Transverse colon (tissue), 4 donors: Measurements from ENCODE around the gene CHEK1. TPM values are rescaled to one million over a fixed set of nuclear protein-coding genes. Genes with fewer than 3 reads are reported as not detected.

Experiments
- DNase-seq: peaks from one replicate; pipeline ENCODE4 v3.0.0-alpha.2; 2019
- H3K27ac ChIP-seq, 4 donors: fragments of 200-600 bp; sonication (generic); 2 replicates each; pipeline ENCODE4 v1.5.1; 2016 to 2018; ENCODE audit warnings: inconsistent platforms in 4 of 4
- H3K27me3 ChIP-seq: fragments of 200-600 bp; sonication (generic); 2 replicates; pipeline ENCODE4 v1.5.1; 2017; ENCODE audit warnings: inconsistent platforms
- H3K36me3 ChIP-seq, 4 donors: fragments of 200-600 bp; sonication (generic); 2 replicates each; pipeline ENCODE4 v1.5.1; 2017 to 2019; ENCODE audit warnings: inconsistent platforms in 4 of 4
- H3K4me1 ChIP-seq, 4 donors: fragments of 200-600 bp; sonication (generic); 2 replicates each; pipeline ENCODE4 v1.5.1; 2017 to 2020; ENCODE audit warnings: inconsistent platforms in 4 of 4
- H3K4me3 ChIP-seq, 4 donors: fragments of 200-600 bp; sonication (generic); 1 replicate in 1 of 4; 2 replicates in 3 of 4; pipeline versions ENCODE4 v1.5.1 to v1.6.1; 2017 to 2019; ENCODE audit warnings: inconsistent platforms in 4 of 4
- H3K9me3 ChIP-seq, 2 donors: fragments of 200-600 bp; sonication (generic); 2 replicates each; pipeline ENCODE4 v1.5.1; 2017 to 2019; ENCODE audit warnings: inconsistent platforms in 2 of 2
- CTCF ChIP-seq, 5 experiments: fragments of 200-600 bp in 3 of 5; fragments of 450-650 bp in 2 of 5; sonication (generic) in 3 of 5; IDR thresholded peaks; 1 replicate in 2 of 5; 2 replicates in 3 of 5; pipeline ENCODE4 v1.5.1; 2016 to 2017; ENCODE audit warnings: antibody characterized with exemption in 5 of 5, inconsistent platforms in 3 of 5, mild to moderate bottlenecking in 2 of 5, moderate library complexity in 1 of 5
- EP300 ChIP-seq: sonication (generic); formaldehyde crosslinking; IDR thresholded peaks from one replicate; pipeline ENCODE4 v1.6.1; 2017; ENCODE audit warnings: antibody characterized with exemption, low read depth
- POLR2A ChIP-seq: fragments of 450-650 bp; IDR thresholded peaks from one replicate; pipeline ENCODE4 v1.6.1; 2016; ENCODE audit warnings: antibody characterized with exemption, mild to moderate bottlenecking, moderate library complexity
- POLR2AphosphoS5 ChIP-seq, 3 donors: sonication (generic); formaldehyde crosslinking; IDR thresholded peaks; one replicate each; pipeline ENCODE4 v1.6.1; 2016; ENCODE audit warnings: antibody characterized with exemption in 3 of 3
- WGBS, 2 donors: methylation state at CpG; one replicate each; pipeline ENCODE4 v1.1.5; 2018; ENCODE audit warnings: low coverage in 1 of 2; 5-methylcytosine and 5-hydroxymethylcytosine counted together
- in situ Hi-C, 4 donors: fragments of 200-750 bp; cut with MboI; loops; one replicate each; pipeline versions ENCODE4 v1.15.0 to v1.15.1; 2017; ENCODE audit warnings: low sequenced_read_pairs in 3 of 4, low pct_ligation_motif_present in 1 of 4, low pct_unique_long_range_greater_than_20kb in 1 of 4
- intact Hi-C: fragments of 100-400 bp; cut with DNase I; formaldehyde crosslinking; loops from one replicate; pipeline ENCODE4 v1.15.1; 2023; ENCODE audit warnings: low total_unique reads
- total RNA-seq, 4 donors: library from RNA; depleted of rRNA; stranded (reverse); fragments of >200 nt; gene quantifications; one replicate each; pipeline ENCODE4 v1.1.0, GENCODE V29; 2016

Gene CHEK1
- total RNA-seq, 4 donors from 2014 or later = 0.37 to 194 (median 4.3) TPM

- WGBS, 2 donors = 97 to 100% methylated on average over 1 to 4 of the region's 4 CpGs
- Histone ChIP-seq H3K27me3 (no peaks in the 10 kb centered on the region), H3K4me1 (no peaks in the 10 kb centered on the region), H3K27ac (no peak overlapping the region), H3K36me3 (no peaks in the 10 kb centered on the region), H3K9me3 (no peaks in the 10 kb centered on the region), H3K4me3 (no peak overlapping the region)
- TF ChIP-seq EP300 = no peak
- no peak for TF ChIP-seq CTCF (IDR thresholded peaks at IDR 0.05)
- TF ChIP-seq POLR2AphosphoS5 (IDR thresholded peaks at IDR 0.05) = no peak
- no peak for TF ChIP-seq POLR2A
- in situ Hi-C loops = no loop called here
- no peak for DNase-seq
- intact Hi-C loops = no loop called here
Observed at GRCh38 chr11:125679397-125679796, 54.4 kb downstream of the CHEK1 start.

- Histone ChIP-seq H3K27ac (no peak overlapping the region), H3K27me3 (no peaks in the 10 kb centered on the region), H3K9me3 (no peaks in the 10 kb centered on the region), H3K36me3 (no peaks in the 10 kb centered on the region), H3K4me1 (no peaks in the 10 kb centered on the region), H3K4me3 (no peak overlapping the region)
- intact Hi-C loops = no loop called here
- in situ Hi-C loops = no loop called here
- 90 to 91% methylated on average over 2 of the region's 2 CpGs for WGBS, 2 donors
- no peak for TF ChIP-seq CTCF (IDR thresholded peaks at IDR 0.05)
- TF ChIP-seq POLR2AphosphoS5 (IDR thresholded peaks at IDR 0.05) = no peak
- TF ChIP-seq POLR2A = no peak
- no peak for TF ChIP-seq EP300
- no peak for DNase-seq
Observed at GRCh38 chr11:125679837-125680236, 54.9 kb downstream of the CHEK1 start.

- intact Hi-C loops = no loop called here
- Histone ChIP-seq H3K4me1 (no peaks in the 10 kb centered on the region), H3K4me3 (no peak within 1 kb of the TSS), H3K27ac (no peak within 1 kb of the TSS), H3K9me3 (no peaks in the 10 kb centered on the region), H3K36me3 (no peaks in the 10 kb centered on the region), H3K27me3 (no peaks in the 10 kb centered on the region)
- in situ Hi-C loops = no loop called here
- WGBS, 2 donors = 100% methylated on average over 1 of the region's 1 CpG
- no peak for TF ChIP-seq POLR2A
- no peak for TF ChIP-seq POLR2AphosphoS5 (IDR thresholded peaks at IDR 0.05)
- TF ChIP-seq CTCF (IDR thresholded peaks at IDR 0.05) = no peak
- no peak for TF ChIP-seq EP300
- DNase-seq = no peak
Observed at GRCh38 chr11:125680747-125681146, 55.8 kb downstream of the CHEK1 start, which contains the start of gene ACRV1. Gene ACRV1 (minus strand): TSS chr11:125680847. CDS start chr11:125680780, 67 bp downstream.

- H3K4me3 ChIP-seq = no peak overlapping the region
- no peaks in the 10 kb centered on the region for H3K4me1 ChIP-seq
- in situ Hi-C loops (no loop called here), intact Hi-C loops (no loop called here)
- no peak overlapping the region for H3K27ac ChIP-seq
- TF ChIP-seq CTCF (IDR thresholded peaks at IDR 0.05) (no peak), POLR2A (no peak), EP300 (no peak), POLR2AphosphoS5 (IDR thresholded peaks at IDR 0.05) (no peak)
- no peak for DNase-seq
- WGBS, 2 donors = 59 to 70% methylated on average over 9 of the region's 9 CpGs
- H3K9me3 ChIP-seq = no peaks in the 10 kb centered on the region
- no peaks in the 10 kb centered on the region for H3K36me3 ChIP-seq
- no peaks in the 10 kb centered on the region for H3K27me3 ChIP-seq
Observed at GRCh38 chr11:125685228-125685627, 60.3 kb downstream of the CHEK1 start.
